GM12892 (cell line): Measurements from ENCODE around the gene VHLL.

Experiments used
- POLR2A ChIP-seq: IDR thresholded peaks from 2 replicates; pipeline ENCODE4 v1.6.1; 2011; ENCODE audit warnings: low read depth, low read length, control low read depth
- POLR2AphosphoS5 ChIP-seq: IDR thresholded peaks from 2 replicates; pipeline ENCODE4 v1.6.1; 2011; ENCODE audit warnings: low read depth, low read length, control low read depth

- TF ChIP-seq POLR2A: no peak
- TF ChIP-seq POLR2AphosphoS5: no peak
Observed at GRCh38 chr1:156298852-156299357, at the start of gene VHLL.
